ENCODE results near the gene RPUSD1. TPM values are rescaled to one million over a fixed set of nuclear protein-coding genes. Genes with fewer than 3 reads are reported as not detected.

Gene RPUSD1
- polyA plus RNA-seq, 1 of the 3 experiments (the other 2 are of a cell fraction) = 27.7 TPM

GRCh38 chr16:745739-746138 lies 42.4 kb downstream of the RPUSD1 start:
- Histone ChIP-seq H3K4me3 (ENCODE audit: low read depth in 2 of 2, low read length in 1 of 2) (no peak overlapping the region), H3K4me1 (ENCODE audit: control insufficient read depth in 1 of 2, insufficient read depth in 2 of 2, low read depth in 1 of 2, low read length in 1 of 2) (peaks cover 0 to 2% of the 10 kb centered on the region in 2 experiments; a peak in 1 of 4 replicates), H3K36me3 (replicated peaks in 1 of 2; ENCODE audit: control insufficient read depth in 1 of 2, insufficient read depth in 2 of 2, low read length in 1 of 2) (no peaks in the 10 kb centered on the region), H3K4me2 (no peak overlapping the region), H3K79me2 (ENCODE audit: insufficient read depth) (no peaks in the 10 kb centered on the region), H3K27me3 (ENCODE audit: insufficient read depth) (no peaks in the 10 kb centered on the region), H2AFZ (ENCODE audit: low read depth) (no peak overlapping the region), H3F3A (replicated peaks; ENCODE audit: insufficient read depth) (peaks cover 4% of the 10 kb centered on the region), H3K27ac (ENCODE audit: low read depth in 2 of 2, low read length in 1 of 2) (no peak overlapping the region), H3K9me3 (no peaks in the 10 kb centered on the region), H3K9ac (no peak overlapping the region), H4K20me1 (ENCODE audit: insufficient read depth) (no peaks in the 10 kb centered on the region), H3K9me2 (no peaks in the 10 kb centered on the region)
- CTCF ChIA-PET = interaction anchor here (0.6 to 1.8 kb wide), 11 partner anchors 9 to 58 kb away, joined by 3 to 6 read pairs (median 4); partner anchors contain the start of genes ANTKMT and MSLN
- TF ChIP-seq MXI1 (IDR thresholded peaks at IDR 0.05; ENCODE audit: low read depth, low read length) (no peak), USF1 (IDR thresholded peaks at IDR 0.05; ENCODE audit: borderline replicate concordance, low read depth) (no peak), SMC3 (IDR thresholded peaks at IDR 0.05; ENCODE audit: low read depth, low read length) (no peak), GABPA (IDR thresholded peaks at IDR 0.05; ENCODE audit: low read depth) (no peak), EZH2phosphoT487 (IDR thresholded peaks at IDR 0.05; ENCODE audit: borderline replicate concordance, low read depth) (no peak), RFX5 (IDR thresholded peaks at IDR 0.05; ENCODE audit: low read length) (no peak), RAD21 (IDR thresholded peaks at IDR 0.05; ENCODE audit: low read length) (0 out of 2 replicates have a peak, but pooled peaks have one; percentile 17), REST (IDR thresholded peaks at IDR 0.05; ENCODE audit: low read depth, low read length) (no peak), FOXJ3 (CRISPR knock-in tag; IDR thresholded peaks at IDR 0.05) (no peak), NRF1 (IDR thresholded peaks at IDR 0.05; ENCODE audit: low read depth, low read length) (no peak), CTCF (IDR thresholded peaks at IDR 0.05) (peak; percentile 39)
- POLR2A ChIA-PET = interaction anchor here (0.7 kb wide), 1 partner anchor 35 kb away, joined by 4 read pairs; no protein-coding TSS in a partner anchor
- WGBS (ENCODE audit: low lambda C conversion rate) = 8% methylated on average over 4 of the region's 14 CpGs
- DNase-seq = peak; percentile 81
